GM19468 (cell line): Measurements from ENCODE around the gene FGGY.
"Not testable (repeated sequence)": the region's sequence is repeated elsewhere in the genome, so short reads cannot be mapped to it uniquely, and the experiment has no call there.

Source experiments
- ATAC-seq: cut with Tn5 transposase; IDR thresholded peaks from one replicate; pipeline ENCODE4 v1.9.1; 2021; ENCODE audit warnings: mild to moderate bottlenecking, moderate library complexity, moderate number of reproducible peaks; ENCODE audit not compliant: unreplicated experiment; ENCODE audit errors: extremely low read depth

The FGGY gene

GRCh38 chr1:59496156-59496555 is 199.3 kb downstream of the FGGY start:
- not testable (repeated sequence) for ATAC-seq

DNA sequence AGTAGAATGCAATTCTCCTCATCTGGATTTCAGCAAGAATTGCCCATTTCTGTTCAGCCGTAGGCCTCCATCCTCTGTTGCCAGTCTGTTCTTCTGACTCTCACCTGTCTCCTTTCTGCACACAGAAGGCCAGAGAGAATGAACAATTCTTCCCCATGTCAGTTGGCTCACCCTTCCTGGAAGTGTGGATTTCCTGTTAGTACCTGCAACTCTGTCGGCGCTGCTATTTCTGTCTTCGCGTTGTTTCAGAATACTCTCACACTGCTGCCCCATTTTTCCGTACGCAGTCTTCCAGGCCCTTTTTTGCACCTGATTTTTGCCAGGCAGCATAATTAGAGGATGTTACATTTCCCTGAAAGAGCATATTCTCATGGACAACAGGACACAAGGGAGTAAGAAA is 200.7 kb downstream of the FGGY start:
- no peak for ATAC-seq

GRCh38 chr1:59498640-59499039 is 201.7 kb downstream of the FGGY start:
- ATAC-seq, result no peak

- no peak for ATAC-seq
These were observed 202.5 kb downstream of the FGGY start for GRCh38 chr1:59499273-59499942.

DNA sequence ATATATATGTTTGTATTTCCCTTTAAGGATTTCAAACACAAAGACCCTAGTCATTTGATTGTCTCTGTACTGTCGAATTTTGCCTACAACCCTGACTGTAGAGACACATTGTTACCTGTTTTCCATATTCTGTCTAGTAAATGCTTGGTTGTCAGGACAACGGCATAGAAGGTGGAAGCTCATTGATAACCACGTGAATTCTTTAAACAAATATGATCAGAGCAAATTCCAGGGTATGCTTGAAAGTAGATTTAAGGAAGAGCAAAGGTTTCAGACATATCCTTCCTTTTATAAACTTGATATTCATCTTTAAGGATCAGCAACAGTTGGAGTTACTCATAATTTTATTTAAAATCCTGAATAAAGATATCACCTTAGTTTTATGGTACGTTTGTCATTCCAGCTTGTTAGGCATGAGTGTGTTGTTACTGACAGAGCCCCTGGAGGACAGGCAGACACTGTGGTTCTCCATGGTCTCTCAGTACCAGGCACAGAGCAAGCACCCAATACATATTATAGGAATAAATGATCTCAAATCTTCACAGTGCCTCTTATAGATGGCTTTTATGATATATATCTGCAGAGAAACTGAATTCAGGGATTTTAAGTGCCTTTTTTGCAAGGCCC is 203.2 kb downstream of the FGGY start:
- ATAC-seq, result no peak

DNA sequence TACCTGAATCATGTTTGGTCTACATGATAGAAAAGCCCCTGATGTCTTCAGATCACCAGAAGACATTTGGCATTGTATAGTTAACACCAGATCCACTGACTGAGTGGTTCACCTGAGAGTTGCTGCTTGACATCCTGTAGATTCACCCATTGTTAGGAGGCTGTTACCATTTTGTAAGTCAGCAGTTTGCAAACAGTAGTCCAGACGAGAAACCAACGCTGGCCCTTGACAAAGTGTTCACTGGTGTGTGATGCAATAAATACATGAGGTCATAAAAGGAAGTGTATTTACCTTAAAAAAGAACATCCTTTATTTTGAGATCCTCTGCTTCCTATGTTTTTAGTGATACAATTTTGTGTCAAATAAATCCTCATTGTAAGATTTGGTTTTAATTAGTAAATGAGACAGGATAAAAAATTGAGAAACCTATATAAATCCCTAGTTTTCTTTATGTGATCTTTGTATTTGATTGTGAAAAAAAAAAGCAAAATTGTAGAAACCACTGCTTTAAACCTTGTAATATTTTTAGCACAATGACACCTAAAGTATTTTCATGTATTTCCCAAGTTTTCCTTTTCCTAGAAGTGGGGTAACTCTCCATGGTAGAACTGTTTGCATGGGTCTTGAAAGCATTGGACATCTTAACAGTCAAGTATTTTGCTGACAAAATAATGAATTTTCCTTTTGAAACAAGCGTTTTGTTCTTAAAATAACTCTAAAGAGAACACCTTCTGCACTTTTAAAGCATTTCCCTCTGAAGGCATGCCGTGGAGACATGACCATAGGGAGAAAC is 204.3 kb downstream of the FGGY start:
- no peak for ATAC-seq

- no peak for ATAC-seq
These were observed 205.3 kb downstream of the FGGY start for GRCh38 chr1:59502009-59502691.

DNA sequence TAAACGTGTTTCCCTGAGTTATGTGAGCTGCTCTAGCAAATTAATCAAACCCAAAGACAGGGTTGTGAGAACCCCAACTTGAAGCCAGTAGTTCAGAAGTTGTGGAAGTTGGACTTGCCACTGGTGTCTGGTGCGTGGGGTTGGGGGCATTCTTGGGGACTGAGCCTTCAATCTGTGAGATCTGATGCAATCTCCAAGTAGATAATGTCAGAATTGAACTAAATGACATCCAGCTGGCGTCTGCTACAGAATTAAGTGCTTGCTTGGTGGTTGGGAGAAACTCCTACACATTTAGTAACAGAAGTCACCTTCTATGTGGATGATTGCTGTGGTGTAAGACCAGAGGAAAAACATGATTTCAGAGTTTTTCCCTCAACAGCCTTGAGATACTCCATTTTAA is 207.4 kb downstream of the FGGY start:
- ATAC-seq, result no peak

GRCh38 chr1:59505596-59506028 is 208.7 kb downstream of the FGGY start:
- no peak for ATAC-seq

DNA sequence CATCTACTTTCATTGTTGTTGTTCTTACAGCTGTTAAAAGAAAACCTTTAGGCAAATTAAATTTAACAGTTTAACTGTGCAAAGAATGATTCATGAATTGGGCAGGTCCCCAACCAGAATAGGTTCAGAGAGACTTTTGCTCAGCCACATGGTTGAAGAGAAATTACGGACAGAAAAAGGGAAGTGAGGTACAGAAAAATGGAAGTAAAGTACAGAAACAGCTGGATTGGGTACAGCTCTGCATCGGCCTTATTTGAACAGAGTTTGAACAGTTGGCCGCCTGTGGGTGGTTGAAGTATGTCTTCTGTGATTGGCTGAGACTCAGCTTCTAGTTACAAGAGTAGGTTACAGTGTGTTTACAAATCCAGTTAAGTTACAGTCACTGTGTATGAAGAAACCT is 210.1 kb downstream of the FGGY start:
- ATAC-seq, result peak; percentile 77

DNA sequence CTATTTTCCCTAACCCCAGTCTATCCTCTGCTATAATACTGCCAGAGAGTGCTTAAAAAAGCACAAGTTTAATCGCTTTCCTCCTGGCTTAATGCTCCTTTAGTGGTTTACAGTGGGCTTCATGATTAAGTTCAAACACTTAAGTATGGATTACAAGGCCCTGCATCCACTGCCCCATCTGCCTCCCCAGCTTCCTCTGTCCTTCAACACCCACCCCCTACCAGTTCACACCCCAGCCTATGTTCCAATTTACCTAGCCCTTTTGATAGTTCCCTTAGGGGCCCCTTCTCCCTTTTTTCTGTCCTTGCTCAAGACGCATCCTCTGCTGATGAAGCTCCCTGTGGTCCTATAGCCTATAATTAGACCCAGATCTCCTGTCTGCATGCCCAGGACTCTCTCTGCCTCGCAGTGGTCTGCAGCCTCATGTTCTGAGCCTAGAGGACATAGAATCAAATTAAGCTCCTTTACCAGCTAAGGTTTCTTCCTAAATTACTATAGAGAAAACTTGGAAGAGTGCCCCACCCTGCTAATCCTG is 212.5 kb downstream of the FGGY start:
- no peak for ATAC-seq

- ATAC-seq, result no peak
These were observed 213.4 kb downstream of the FGGY start for GRCh38 chr1:59510249-59510648.

DNA sequence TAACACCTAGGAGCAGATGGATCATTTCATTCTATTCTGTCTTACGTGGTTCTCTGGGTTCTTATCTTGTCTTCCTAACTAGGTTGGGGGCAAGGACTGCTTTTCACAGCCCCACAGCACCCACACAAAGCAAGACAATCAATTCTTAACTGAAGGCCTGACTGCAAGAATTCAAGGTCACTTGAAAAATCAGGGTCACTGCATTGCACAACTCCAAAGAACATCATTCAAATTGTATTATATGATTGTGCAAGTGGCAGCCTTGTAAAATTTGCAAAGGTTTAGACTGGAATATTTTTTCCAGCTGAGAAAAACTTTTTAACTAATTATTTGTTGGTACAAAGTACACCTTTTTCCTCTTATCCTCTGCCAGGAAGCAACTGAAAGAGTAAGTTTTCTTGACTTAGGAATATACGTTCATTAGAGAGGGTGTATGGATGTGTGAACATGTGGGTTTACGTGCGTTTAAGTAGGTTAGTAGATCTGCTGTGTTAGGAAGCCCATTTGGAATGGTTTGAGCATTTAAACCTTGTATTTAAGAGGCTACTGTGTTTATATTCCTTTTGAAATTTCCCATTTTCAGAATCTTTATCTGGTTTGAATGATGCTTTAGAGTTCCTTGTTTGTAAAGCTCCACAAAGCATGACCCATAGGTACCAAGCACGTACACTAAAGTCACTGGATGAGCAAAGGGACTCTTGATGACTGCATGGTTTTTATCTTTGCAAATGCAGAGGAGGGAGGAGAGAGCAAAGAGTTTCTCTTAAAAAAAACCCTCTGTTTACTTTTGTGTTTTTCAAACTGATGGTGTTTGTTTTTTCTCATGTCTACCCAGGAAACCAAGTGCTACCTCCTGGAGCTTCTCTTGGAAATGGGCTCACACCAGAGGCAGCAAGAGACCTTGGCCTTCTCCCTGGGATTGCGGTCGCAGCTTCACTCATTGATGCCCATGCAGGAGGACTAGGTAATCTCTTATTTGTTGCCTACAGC is 214.9 kb downstream of the FGGY start:
- no peak for ATAC-seq

- ATAC-seq, result no peak
These were observed 215.8 kb downstream of the FGGY start for GRCh38 chr1:59512702-59513101.

- no peak for ATAC-seq
These were observed 217.4 kb downstream of the FGGY start for GRCh38 chr1:59514061-59514909.

- ATAC-seq, result no peak
These were observed 220.0 kb downstream of the FGGY start for GRCh38 chr1:59516881-59517280.

- ATAC-seq, result no peak
These were observed 223.3 kb downstream of the FGGY start for GRCh38 chr1:59520194-59520593.

- no peak for ATAC-seq
These were observed 224.0 kb downstream of the FGGY start for GRCh38 chr1:59520827-59521418.
